Measurements from ENCODE around the gene TXLNG.
A peak's percentile ranks its signal among the peaks of the same experiment; 100 is the strongest.

TXLNG gene

DNA sequence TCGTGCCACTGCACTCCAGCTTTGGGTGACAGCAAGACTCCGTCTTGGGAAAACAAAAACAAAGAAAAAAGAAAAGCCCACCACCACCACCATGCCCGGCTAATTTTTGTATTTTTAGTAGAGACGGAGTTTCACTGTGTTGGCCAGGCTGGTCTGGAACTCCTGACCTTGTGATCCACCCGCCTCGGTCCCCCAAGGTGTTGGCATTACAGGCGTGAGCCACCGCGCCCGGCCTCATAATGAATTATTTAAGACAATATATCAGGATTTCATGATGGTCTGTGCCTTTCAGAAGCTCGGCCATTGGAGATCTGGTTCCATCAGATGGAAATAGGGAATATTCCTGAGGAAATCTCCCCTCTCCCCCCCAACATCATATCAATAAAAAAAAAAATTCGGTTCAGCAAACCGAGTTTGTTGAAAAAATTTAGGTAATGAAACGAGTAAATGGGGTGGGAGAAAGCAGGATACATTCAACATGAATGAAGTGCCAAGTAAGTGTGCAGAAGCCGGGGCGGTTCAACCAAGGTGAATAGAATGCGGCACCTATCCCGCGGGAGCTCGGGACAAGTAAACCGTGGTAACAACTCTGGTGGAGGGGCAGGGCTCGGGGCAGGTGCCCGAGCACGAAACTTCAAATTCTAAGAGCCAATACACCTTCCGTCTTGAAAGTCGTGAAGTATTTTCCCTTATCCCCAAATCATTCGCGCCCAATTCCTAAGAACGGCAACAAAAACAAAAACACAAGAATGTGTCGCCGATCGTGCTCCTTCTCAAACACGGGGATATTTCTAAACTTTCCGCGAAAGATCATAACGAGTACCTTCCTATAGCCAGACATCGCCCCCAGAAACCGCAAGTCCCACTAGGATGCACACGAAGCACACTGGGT is 773 bp upstream of the TXLNG start:
- no peak for FAIRE-seq

DNA sequence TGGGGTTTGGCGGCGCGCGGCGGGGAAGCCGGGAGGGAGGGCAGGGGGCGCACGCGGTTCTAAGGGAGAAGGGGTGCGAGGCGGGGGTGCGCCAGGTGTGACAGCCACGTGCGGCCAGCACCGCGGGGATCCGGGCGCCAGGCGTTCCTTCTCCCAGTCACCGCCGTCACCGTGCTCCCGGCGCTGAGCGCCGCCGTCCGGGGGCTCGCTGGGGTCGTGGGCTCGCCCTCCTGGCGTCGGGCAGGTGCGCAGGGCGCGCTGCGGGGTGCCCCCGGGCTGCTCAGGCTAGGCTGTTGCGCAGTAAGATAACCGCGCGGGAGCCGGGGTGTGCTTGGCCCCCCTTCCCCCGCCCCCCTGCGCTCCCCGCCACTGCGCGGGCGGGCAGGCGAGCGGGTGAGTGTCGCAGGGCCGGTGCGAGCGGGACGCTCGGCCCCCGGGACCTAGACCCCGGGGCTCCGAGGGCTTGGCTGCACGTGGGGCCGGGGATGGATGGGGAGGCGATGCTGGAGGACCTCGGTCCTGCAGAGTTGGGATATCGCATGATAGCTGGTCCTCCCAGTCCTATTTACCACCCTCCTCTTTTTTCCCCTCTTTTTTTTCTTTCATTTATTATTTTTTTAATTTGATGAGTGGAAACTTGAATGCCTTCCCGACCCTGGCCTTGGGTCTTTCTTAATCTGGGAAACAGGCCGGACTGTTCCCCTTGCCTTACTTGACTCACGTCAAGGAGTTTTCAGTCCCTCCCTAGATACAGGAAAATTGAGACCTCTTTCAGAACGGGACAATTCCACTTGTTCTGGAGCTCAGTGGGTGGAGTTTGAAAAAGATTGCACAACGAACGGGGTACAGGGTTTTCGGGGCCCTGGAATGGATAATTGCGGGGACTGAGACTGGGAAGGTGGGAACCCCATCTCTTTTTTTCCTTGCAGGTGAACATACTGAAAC is 797 bp downstream of the TXLNG start:
- no peak for FAIRE-seq

DNA sequence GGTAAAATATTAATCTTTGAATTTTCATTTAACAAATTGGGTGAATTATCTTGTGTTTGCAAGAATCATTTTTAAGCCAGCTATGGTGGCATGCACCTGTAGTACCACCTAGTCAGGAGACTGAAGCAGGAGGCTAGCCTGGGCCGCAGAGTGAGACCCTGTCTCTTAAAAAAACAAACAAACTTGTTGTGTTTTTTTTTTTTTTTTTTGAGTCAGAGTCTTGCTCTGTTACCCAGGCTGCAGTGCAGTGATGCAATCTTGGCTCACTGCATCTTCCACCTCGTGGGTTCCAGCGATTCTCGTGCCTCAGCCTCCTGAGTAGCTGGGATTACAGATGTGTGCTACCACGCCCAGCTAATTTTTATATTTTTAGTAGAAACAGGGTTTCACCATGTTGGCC is 2.2 kb downstream of the TXLNG start:
- FAIRE-seq, result no peak

DNA sequence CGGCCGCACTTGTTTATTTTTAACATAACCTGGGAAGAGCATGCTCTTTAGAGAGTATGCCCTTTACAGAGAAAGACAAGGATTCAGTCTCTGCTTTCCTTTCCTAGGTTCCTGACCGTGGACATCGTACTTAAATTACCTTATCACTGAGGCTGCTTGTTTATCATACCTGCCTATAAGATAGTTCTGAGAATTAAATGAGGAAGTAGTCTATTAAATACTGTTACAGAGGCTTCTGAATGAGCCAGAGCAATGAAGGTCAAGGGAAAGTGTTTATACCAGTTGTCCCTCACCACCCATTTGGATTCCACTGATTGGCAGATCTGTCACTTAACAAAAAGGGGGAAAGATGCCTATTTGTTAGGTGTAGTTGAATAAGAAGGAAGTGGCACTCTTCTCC is 10.0 kb downstream of the TXLNG start:
- FAIRE-seq, result no peak

DNA sequence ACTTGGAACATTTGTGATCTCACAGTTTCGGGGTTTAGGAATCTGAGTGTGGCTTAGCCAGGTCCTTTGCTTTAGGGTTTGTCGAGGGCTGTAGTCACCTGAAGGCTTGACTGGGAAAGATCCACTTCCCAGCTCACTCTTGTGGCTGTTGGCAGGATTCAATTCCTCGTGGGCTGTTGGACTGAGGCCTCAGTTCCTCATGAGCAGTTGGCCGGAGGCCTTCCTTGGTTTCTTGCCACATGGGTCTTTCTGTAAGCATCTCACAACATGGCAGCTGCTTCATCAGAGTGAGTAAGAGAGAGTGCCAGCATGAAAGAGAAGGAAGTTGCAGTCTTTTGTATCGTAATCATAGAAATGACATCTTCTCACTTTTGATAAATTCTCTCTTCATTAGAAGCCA is 11.1 kb downstream of the TXLNG start:
- no peak for FAIRE-seq

DNA sequence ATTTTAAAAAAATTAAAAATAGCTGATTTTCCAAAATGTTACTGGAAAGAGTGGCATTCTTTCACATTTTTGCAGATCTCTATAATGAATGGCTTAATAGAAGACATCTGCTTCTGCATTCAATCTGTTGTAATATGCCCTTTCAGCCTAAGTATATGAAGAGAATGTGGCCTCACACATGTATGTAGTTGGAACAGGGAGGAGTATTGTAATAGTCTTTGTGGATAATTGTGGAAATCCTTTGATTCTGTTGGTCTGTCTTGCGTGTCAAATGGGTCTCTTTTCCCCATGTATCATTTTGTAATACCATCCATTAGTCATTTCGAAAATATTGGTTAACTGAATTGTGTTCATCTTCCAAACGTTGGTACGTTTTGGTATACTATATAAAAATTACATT is 11.6 kb downstream of the TXLNG start:
- no peak for FAIRE-seq

DNA sequence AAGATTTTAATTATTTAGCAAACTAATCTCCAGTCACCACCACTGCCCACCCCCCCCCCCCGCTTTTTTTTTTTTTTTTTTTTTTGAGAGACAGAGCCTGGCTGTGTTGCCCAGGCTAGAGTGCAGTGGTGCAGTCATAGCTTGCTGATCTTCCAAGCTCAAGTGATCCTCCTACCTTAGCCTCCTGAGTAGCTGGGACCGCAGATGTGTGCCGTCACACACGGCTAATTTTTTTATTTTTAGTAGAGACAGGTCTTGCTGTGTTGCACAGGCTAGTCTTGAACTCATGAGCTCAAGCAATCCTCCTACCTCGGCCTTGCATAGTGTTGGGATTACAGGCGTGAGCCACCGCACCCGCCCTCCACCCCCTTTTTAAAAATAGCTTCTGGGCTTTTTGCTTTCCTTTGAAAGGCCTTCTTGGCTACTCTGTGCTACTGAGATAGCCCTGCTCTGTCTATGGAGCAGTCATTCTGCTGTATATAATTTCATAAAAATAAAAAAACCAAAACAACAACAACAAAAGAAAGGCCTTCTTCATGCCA is 18.7 kb downstream of the TXLNG start:
- FAIRE-seq, result no peak

DNA sequence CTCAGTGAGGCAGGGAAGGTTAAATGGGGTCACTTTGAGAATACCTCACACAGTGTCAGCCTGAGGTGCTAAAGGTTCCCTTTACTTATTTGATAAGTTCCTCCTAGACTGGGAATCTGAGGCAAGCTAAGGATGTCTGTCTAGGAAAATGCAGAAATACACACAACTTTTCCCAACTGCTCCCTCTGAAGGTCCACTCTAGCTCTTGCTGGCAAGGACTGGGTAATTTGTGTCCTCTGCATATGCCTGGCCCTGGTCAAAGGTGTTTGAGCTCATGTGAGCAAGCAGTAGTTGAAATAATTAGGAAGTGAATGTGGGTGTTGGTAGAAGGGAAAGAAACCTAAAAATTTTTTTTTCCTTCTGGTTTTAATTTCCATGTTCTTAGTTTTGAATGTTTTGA is 21.3 kb downstream of the TXLNG start:
- no peak for FAIRE-seq

DNA sequence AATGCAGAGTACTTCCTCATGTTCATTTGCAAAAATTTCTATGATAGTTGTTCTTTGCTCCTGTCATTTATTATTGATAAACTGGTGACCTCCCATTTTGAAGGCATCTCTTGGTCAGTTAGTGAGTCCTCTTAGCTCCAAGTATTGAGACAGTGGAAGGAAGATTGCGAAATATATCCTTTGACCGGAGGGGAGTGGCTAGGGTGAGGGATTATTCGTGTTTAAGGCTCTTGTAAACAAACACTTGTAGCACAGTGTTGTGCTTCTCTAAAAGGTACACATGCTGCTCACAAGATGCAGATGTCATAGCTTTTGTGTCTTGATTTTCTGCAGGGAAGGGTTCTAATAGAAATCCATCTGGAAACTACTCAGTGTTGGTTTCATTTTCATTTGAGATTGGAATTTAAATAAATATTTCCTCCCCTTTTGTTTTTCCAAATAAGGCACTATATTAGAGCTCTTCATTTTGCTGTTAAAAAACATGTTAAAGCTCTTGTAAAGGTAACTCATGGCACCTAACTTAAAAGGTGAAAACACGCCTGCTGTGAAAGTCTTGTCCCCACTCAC is 21.8 kb downstream of the TXLNG start:
- no peak for FAIRE-seq

DNA sequence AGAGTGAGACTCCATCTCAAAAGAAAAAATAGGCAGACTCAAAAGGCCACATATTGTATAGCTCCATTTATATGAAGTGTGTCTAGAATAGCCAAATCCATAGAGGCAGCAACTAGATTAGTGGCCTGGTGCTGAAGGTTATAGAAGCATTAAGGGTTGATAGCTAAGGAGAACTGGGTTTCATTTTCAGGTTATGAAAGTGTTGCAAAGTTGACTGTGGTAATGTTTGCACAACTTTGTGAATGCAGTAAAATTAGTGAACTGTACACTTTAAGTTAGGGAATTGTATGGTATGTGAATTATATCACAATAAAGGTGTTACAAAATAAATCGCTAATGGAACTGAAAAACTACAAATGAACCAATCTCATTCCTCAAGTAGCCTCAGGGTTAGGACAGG is 28.3 kb downstream of the TXLNG start:
- no peak for FAIRE-seq

DNA sequence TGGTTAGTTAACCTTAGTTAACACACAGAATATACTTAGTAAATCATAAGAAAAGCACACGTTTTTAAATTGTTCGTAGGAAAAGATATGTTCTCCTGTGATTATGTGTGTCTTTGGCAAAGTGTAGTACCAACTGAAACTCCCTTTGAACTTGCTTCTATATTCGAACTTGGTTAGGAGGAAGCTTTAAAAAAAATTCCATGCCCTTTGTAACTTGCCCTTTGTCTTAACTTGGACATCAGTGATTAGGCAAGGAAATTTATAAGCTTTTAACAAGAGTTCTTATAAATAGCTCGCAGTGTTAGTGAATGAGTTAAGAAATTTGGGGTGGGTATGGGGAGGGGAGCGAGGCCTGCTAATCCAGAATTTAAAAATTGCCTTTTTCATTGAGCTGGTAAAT is 33.4 kb downstream of the TXLNG start:
- FAIRE-seq, result peak; percentile 45

DNA sequence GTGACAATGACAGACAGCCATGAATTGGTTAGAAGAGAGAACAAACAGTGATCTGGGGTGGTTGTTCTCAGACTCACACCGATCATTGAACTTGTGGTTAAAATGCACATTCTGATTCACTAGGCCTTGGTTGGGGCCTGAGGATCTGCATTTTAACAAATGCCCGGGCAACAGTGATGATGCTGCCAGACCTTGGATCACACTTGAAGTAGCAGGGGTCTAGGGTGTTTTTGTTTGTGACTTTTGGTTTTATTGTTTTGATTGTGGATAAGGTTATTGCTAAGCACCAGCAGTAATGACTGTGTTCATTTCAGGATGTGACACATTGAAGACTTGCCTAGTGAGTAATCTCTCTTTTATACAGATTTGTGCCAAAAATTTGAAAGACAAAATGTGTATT is 36.5 kb downstream of the TXLNG start:
- no peak for FAIRE-seq

DNA sequence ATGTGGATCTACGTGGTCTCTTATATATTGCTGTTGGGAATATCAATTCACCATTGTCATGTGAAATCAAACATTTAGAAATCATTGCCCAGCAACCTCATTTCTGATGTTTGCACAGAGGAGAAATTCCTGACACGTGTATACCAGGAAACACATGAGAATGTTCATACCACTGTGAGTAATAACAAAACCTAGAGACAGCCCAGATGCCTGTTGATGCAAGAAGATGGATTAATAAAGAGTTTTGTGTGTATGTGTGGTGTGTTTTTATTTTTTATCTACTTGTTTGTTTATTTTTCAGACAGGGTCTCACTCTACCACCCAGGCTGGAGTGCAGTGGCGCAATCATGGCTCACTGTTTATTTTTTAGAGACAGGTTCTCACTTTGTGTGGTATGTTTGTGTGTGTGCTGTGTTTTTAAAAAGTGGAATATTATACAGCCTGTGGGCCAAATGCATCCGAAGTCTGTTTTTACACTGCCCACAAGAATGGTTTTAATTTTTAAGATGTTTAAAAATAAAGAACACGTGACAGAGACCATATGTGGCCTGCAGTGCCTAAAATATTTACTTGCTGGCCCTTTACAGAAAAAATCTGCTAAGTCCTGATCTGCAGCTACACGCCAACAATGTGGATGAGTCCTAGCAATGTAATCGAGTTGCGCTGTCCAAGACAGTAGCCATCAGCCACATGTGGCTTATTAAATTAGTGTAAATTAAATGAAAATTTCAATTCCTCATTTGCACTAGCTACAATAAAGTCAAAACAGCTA is 39.2 kb downstream of the TXLNG start:
- no peak for FAIRE-seq

DNA sequence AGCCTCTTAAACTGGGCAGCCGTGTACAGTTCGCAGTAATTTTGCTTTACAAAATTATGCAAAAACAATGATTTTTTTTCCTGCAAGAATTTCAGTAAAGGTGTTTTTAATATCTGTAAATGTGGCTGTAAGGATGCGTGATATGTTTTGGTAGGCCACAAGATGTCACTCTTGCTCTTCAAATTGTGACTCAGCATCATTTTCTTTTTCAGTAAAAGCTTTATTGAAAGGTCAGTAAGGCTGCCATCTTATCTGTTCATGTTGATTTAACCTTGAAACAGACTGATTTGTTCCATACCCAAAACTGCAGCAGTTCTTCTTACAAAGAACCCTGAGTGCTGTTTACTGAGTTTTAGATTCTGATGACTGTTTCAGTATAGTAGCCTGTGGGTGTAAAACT is 39.9 kb downstream of the TXLNG start:
- FAIRE-seq, result peak; percentile 74

DNA sequence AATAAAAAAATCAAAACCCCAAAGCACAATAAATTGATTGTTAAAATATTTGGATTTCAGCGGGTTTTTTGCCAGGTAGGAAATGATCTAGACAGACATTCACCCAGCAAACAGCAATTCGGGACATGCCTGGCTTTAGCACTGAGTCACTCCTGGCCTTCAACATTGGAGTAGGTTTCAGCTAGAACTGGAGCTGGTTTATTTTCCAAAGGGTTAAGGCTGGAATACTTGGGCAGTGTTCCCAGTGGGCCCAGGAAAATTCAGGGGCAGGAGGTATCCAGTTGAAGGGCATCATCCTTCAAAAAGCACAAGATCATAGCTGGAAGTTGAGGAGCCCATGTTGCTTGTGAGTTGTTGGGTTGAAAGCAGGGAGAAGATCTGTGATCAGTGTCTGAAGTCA is 41.0 kb downstream of the TXLNG start:
- no peak for FAIRE-seq

DNA sequence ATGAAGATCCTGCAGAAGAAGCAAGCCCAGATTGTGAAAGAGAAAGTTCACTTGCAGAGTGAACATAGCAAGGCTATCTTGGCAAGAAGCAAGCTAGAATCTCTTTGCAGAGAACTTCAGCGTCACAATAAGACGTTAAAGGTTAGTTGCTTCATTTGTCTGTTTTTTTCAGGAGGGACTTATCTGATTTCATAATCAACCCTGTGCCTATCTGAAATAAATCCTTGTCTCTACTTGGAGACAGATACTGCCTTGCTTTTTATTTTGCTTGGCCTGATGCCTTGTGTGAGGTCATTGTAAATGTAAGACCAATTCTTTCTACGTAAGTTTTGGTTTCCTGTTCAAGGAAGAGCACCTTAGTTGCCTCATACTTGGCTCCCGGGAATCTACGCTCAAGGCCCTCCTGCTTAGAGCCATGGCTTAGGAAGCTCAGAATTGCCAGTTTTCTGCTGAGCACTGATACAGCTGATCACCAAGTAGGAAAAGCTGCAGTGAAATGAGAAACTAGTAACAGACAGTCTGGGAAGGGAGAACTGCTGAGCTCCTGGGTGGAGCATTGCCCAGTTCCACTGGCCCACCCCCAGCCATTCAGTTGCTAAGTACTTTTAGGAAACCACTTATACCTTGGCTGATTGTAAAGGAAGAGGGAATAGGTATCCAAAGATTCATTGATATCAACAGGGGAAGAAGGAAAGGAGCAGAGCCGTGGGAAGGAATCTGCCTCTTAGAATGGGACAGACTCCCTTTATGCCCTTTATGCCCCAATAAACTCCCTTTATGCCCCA is 42.0 kb downstream of the TXLNG start:
- FAIRE-seq, result no peak

DNA sequence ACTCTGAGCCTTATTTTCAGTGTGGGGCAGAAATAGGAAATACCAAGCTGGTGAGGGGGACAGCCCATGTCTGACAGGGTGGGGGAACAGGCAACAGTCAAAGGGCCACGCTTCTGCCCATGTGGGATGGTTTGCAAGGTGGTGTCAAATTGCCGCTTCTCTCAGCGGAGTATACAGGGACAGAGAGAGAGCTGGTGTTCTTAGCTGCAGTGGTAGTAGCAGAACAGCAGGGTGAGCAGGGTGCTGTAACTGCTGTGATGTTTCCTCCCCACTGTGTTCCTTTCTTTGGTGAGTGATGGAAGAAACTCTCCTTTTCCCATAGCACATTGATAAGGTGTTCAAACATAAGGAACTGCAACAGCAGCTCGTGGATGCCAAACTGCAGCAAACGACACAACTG is 46.0 kb downstream of the TXLNG start:
- FAIRE-seq, result no peak

DNA sequence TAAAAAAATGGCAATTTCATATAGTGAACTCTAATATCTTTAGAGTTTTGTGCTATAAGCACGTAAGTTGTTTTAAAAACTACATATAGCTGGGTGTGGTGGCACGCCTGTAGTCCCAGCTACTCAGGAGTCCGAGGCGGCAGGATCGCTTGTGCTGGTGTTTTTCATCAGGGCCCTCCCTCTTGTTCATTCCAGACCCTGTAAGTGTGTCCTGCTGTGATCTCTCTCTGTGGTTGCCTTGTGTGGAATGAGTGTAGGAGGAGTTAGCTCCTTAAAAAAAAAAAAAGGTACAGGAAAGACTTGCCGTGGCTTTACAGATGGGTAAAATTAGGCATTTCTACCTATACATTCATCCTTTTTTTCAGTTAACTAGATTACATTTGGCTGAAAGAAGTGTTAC is 48.5 kb downstream of the TXLNG start:
- no peak for FAIRE-seq

DNA sequence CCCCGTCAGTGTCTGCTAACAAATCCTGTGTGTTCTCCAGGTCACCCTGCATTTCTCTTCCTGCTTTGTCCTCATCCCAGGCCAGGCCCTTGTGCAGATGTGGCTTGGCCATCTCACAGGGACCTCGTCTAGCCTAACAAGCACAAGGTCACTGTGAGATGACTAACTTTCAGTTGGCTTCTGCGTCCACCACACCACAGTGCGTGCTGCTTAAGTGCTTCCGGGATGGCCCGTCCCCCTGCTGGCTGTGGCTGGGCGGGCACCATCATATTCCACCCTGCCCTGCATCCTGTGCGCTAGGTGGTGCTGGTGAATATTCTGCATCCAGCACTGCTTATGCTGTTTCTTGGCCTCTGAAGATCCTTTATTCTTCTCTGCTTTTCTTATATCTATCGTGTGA is 50.1 kb downstream of the TXLNG start:
- no peak for FAIRE-seq

DNA sequence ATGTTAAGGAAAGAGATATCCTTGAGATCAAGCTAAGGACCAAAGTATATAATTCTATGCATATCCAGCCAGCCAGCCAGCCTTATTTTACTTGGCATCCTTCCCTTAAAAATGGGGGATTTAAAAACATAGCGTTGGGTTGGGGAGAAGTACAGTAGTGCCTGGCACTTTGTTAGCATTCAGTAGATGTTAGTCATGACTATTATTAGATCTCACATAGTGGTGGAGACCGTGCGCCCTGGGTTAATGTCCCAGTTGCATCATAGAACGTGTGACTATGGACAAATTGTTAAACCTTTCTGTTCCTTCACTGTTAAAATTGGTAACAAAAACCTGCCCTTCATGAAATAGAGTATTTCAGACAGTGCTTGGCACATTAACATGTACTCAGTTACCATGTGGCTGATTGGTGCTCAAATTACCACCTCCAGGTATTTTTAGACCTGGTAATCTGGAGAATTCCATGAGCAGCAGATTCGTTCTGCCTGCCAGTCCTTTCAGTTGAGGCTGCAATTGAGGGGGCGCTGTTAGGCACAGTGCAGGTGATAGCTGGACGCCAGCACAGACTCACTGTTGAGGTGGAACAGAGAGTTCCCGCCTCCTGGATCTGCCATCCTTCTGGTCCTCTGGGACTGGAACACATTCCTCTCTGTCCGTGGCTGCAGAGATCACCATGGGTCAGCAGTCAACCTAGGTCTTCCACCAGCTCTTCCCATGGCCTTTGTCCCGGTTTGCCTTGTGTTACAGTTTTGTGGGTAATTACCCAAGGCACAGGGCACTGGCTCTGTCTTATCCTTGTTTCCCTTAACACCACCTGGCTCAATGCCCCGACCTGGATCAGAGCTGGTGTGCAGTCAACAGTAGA is 52.2 kb downstream of the TXLNG start:
- no peak for FAIRE-seq

Data from colon (tissue), 2 donors.